Measurements from ENCODE around the gene MTMR12.

MTMR12 gene

GRCh38 chr5:32276173-32276853, 36.4 kb downstream of the MTMR12 start:
- DNase-seq = peak; percentile 86
- H3K79me1 ChIP-seq (ENCODE audit: low read length) = no peaks in the 10 kb centered on the region
- H3K27ac ChIP-seq (ENCODE audit: low read depth, low read length) = peak overlapping the region; percentile 53
- H3K4me1 ChIP-seq (ENCODE audit: control insufficient read depth, low read depth, low read length) = peaks cover 18% of the 10 kb centered on the region
- no peak overlapping the region for H3K4ac ChIP-seq (ENCODE audit: low read depth, low read length)
- no peaks in the 10 kb centered on the region for H3K27me3 ChIP-seq (ENCODE audit: insufficient read depth, low read length, poor library complexity)
- peak overlapping the region; percentile 88 for H2AK5ac ChIP-seq (ENCODE audit: low read length)
- no peak overlapping the region for H3K23ac ChIP-seq (ENCODE audit: low read length)
- H3K4me2 ChIP-seq (ENCODE audit: low read length) = no peak overlapping the region
- no peak overlapping the region for H3K9ac ChIP-seq (ENCODE audit: low read length)
- H2BK120ac ChIP-seq (ENCODE audit: low read depth, low read length) = no peak overlapping the region
- H3K18ac ChIP-seq (ENCODE audit: low read length) = no peak overlapping the region
- H3K4me3 ChIP-seq (ENCODE audit: low read length) = no peak overlapping the region
- H4K5ac ChIP-seq (ENCODE audit: low read length) = no peak overlapping the region
- peak overlapping the region; percentile 74 for H2BK5ac ChIP-seq (ENCODE audit: low read length)
- H4K8ac ChIP-seq (ENCODE audit: low read depth, low read length) = no peak overlapping the region
- H2BK15ac ChIP-seq (replicated peaks; ENCODE audit: low read depth) = no peak overlapping the region
- peaks cover 2% of the 10 kb centered on the region for H3K36me3 ChIP-seq (ENCODE audit: control insufficient read depth, insufficient read depth, low read length)
- no peaks in the 10 kb centered on the region for H3K79me2 ChIP-seq (ENCODE audit: control insufficient read depth, insufficient read depth, low read length)
- H3K56ac ChIP-seq (ENCODE audit: low read length) = peak overlapping the region; percentile 74
- no CpG with 5 or more reads among the region's 4 CpGs for WGBS (ENCODE audit: extremely low coverage, insufficient coverage, low lambda C conversion rate)

- peak overlapping the region; percentile 38 for H2BK5ac ChIP-seq (ENCODE audit: low read length)
These were observed 37.4 kb downstream of the MTMR12 start for GRCh38 chr5:32275396-32275741.

DNA sequence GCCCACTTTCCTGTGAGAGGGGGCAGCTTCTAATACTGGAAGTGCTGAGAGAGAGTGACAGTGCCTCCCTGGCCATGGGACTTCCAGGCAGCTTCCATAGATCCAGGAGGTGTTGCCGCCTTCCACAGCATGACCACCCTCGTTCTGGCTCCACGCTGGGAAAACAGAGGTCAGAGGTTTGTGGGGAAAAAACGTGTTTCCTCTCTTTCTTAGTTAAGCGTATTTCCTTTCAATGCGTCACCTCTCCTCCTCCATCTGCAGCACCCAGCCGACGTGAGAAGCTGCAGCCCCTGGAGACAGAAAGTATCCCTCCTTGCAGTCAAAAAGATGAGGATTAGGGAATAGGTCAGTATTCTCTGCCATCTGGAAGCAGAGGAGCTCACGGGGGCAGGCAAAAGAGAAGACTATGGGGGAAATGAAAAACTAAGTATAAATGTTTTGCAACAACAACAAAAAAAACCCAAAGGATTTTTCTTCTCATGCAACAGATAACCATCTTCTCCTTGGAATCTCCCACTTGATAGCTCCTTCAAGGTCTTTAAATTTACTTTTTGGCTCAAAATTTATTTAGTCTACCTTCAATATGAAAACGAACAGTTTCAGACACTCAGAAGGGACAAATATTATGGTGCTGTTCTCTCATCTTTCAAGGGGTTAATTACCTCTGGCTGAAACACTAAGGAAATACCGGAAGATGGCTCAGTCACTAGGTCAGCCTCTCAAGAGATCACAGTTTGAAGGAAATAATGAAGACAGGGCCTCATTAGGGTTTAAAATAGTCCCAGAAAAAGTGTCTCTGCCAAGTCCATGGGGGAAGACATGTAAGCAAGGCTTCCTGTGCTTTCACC, 38.0 kb downstream of the MTMR12 start:
- Histone ChIP-seq H3K27ac (ENCODE audit: low read depth, low read length) (peak overlapping the region; percentile 54), H2BK15ac (replicated peaks; ENCODE audit: low read depth) (no peak overlapping the region), H3K27me3 (ENCODE audit: insufficient read depth, low read length, poor library complexity) (no peaks in the 10 kb centered on the region), H3K4me1 (ENCODE audit: control insufficient read depth, low read depth, low read length) (peaks cover 18% of the 10 kb centered on the region), H3K18ac (ENCODE audit: low read length) (peak overlapping the region; percentile 25), H3K36me3 (ENCODE audit: control insufficient read depth, insufficient read depth, low read length) (peaks cover 2% of the 10 kb centered on the region), H3K4me3 (ENCODE audit: low read length) (no peak overlapping the region), H3K4ac (ENCODE audit: low read depth, low read length) (peak overlapping the region; percentile 60), H4K8ac (ENCODE audit: low read depth, low read length) (no peak overlapping the region), H3K79me1 (ENCODE audit: low read length) (no peaks in the 10 kb centered on the region), H3K9ac (ENCODE audit: low read length) (peak overlapping the region; percentile 5), H4K5ac (ENCODE audit: low read length) (no peak overlapping the region), H2AK5ac (ENCODE audit: low read length) (no peak overlapping the region), H3K79me2 (ENCODE audit: control insufficient read depth, insufficient read depth, low read length) (no peaks in the 10 kb centered on the region), H3K4me2 (ENCODE audit: low read length) (no peak overlapping the region), H3K23ac (ENCODE audit: low read length) (no peak overlapping the region), H2BK5ac (ENCODE audit: low read length) (peak overlapping the region; percentile 38), H3K56ac (ENCODE audit: low read length) (peak overlapping the region; percentile 25), H2BK120ac (ENCODE audit: low read depth, low read length) (no peak overlapping the region)
- peak; percentile 60 for DNase-seq
- no CpG with 5 or more reads among the region's 11 CpGs for WGBS (ENCODE audit: extremely low coverage, insufficient coverage, low lambda C conversion rate)

More at GRCh38 chr5:32275396-32275741, 37.4 kb downstream of the MTMR12 start:
- peak overlapping the region; percentile 25 for H3K18ac ChIP-seq (ENCODE audit: low read length)
- peak overlapping the region; percentile 5 for H3K9ac ChIP-seq (ENCODE audit: low read length)
- H3K4me1 ChIP-seq (ENCODE audit: control insufficient read depth, low read depth, low read length) = peaks cover 18% of the 10 kb centered on the region
- H4K5ac ChIP-seq (ENCODE audit: low read length) = no peak overlapping the region
- H3K4me2 ChIP-seq (ENCODE audit: low read length) = no peak overlapping the region
- no CpG with 5 or more reads among the region's 3 CpGs for WGBS (ENCODE audit: extremely low coverage, insufficient coverage, low lambda C conversion rate)
- no peaks in the 10 kb centered on the region for H3K27me3 ChIP-seq (ENCODE audit: insufficient read depth, low read length, poor library complexity)
- H2BK120ac ChIP-seq (ENCODE audit: low read depth, low read length) = peak overlapping the region; percentile 2
- peak overlapping the region; percentile 78 for H3K4ac ChIP-seq (ENCODE audit: low read depth, low read length)
- H3K27ac ChIP-seq (ENCODE audit: low read depth, low read length) = peak overlapping the region; percentile 20
- H3K36me3 ChIP-seq (ENCODE audit: control insufficient read depth, insufficient read depth, low read length) = peaks cover 2% of the 10 kb centered on the region
- H3K23ac ChIP-seq (ENCODE audit: low read length) = no peak overlapping the region
- no peaks in the 10 kb centered on the region for H3K79me2 ChIP-seq (ENCODE audit: control insufficient read depth, insufficient read depth, low read length)
- no peak overlapping the region for H2AK5ac ChIP-seq (ENCODE audit: low read length)
- H3K4me3 ChIP-seq (ENCODE audit: low read length) = no peak overlapping the region
- no peaks in the 10 kb centered on the region for H3K79me1 ChIP-seq (ENCODE audit: low read length)
- peak overlapping the region; percentile 67 for H2BK15ac ChIP-seq (replicated peaks; ENCODE audit: low read depth)
- peak; percentile 36 for DNase-seq
- H4K8ac ChIP-seq (ENCODE audit: low read depth, low read length) = no peak overlapping the region
- H3K56ac ChIP-seq (ENCODE audit: low read length) = peak overlapping the region; percentile 11

DNA sequence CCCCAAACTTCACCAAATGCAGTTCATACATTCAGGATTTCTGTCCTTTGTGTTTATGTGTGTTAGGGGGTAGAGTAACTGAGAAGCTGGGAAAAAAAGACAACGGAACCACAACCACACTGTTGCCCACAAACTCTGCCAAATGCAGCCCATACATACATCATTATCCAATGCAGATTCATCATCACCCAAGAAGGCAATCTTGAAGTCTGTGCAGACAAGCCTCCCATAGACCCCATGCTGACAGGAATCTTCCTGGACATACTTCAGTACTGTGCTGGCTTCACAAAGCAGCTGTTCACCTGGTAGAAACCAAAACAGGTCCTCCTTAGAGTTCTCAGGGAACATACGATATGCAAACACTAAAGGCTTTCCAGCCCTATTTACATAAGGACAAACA, 38.9 kb downstream of the MTMR12 start:
- H3K27me3 ChIP-seq (ENCODE audit: insufficient read depth, low read length, poor library complexity) = no peaks in the 10 kb centered on the region
- H3K9ac ChIP-seq (ENCODE audit: low read length) = no peak overlapping the region
- no peak overlapping the region for H2BK120ac ChIP-seq (ENCODE audit: low read depth, low read length)
- H3K27ac ChIP-seq (ENCODE audit: low read depth, low read length) = no peak overlapping the region
- no peak overlapping the region for H3K23ac ChIP-seq (ENCODE audit: low read length)
- no CpG with 5 or more reads among the region's 2 CpGs for WGBS (ENCODE audit: extremely low coverage, insufficient coverage, low lambda C conversion rate)
- peaks cover 18% of the 10 kb centered on the region for H3K4me1 ChIP-seq (ENCODE audit: control insufficient read depth, low read depth, low read length)
- H2AK5ac ChIP-seq (ENCODE audit: low read length) = no peak overlapping the region
- H4K8ac ChIP-seq (ENCODE audit: low read depth, low read length) = no peak overlapping the region
- no peak for DNase-seq
- H2BK15ac ChIP-seq (replicated peaks; ENCODE audit: low read depth) = no peak overlapping the region
- no peak overlapping the region for H2BK5ac ChIP-seq (ENCODE audit: low read length)
- no peak overlapping the region for H3K4me2 ChIP-seq (ENCODE audit: low read length)
- H3K18ac ChIP-seq (ENCODE audit: low read length) = no peak overlapping the region
- H3K4me3 ChIP-seq (ENCODE audit: low read length) = no peak overlapping the region
- H3K79me1 ChIP-seq (ENCODE audit: low read length) = no peaks in the 10 kb centered on the region
- peaks cover 2% of the 10 kb centered on the region for H3K36me3 ChIP-seq (ENCODE audit: control insufficient read depth, insufficient read depth, low read length)
- H4K5ac ChIP-seq (ENCODE audit: low read length) = no peak overlapping the region
- no peak overlapping the region for H3K4ac ChIP-seq (ENCODE audit: low read depth, low read length)
- H3K56ac ChIP-seq (ENCODE audit: low read length) = no peak overlapping the region
- no peaks in the 10 kb centered on the region for H3K79me2 ChIP-seq (ENCODE audit: control insufficient read depth, insufficient read depth, low read length)

DNA sequence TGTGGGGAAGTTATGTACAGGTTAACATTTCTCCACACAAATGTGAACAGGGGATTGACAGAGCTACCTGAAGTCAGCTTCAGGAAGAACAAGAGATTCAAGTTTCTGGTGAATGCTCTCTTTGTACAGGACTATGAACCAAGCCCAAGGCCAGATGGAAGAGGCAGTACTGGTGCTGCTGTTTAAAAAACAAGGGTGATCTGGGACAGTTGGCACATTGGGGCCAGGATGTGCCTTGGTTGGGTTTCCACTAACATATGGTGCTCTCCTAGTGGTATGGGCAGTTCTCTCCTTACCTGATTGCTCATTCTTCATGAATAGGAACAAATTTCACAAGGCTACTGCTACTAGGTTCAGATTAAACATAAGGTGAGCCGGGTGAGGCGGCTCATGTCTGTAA, 40.0 kb downstream of the MTMR12 start:
- no peak overlapping the region for H4K8ac ChIP-seq (ENCODE audit: low read depth, low read length)
- H2BK5ac ChIP-seq (ENCODE audit: low read length) = no peak overlapping the region
- H3K79me1 ChIP-seq (ENCODE audit: low read length) = no peaks in the 10 kb centered on the region
- H3K56ac ChIP-seq (ENCODE audit: low read length) = no peak overlapping the region
- no peak overlapping the region for H3K4me2 ChIP-seq (ENCODE audit: low read length)
- H3K4me1 ChIP-seq (ENCODE audit: control insufficient read depth, low read depth, low read length) = peaks cover 18% of the 10 kb centered on the region
- H2AK5ac ChIP-seq (ENCODE audit: low read length) = no peak overlapping the region
- H3K79me2 ChIP-seq (ENCODE audit: control insufficient read depth, insufficient read depth, low read length) = no peaks in the 10 kb centered on the region
- no peak overlapping the region for H3K23ac ChIP-seq (ENCODE audit: low read length)
- no peak overlapping the region for H3K18ac ChIP-seq (ENCODE audit: low read length)
- H2BK120ac ChIP-seq (ENCODE audit: low read depth, low read length) = no peak overlapping the region
- H3K4ac ChIP-seq (ENCODE audit: low read depth, low read length) = no peak overlapping the region
- no peak for DNase-seq
- no peak overlapping the region for H3K9ac ChIP-seq (ENCODE audit: low read length)
- peaks cover 3% of the 10 kb centered on the region for H3K36me3 ChIP-seq (ENCODE audit: control insufficient read depth, insufficient read depth, low read length)
- no peak overlapping the region for H3K27ac ChIP-seq (ENCODE audit: low read depth, low read length)
- H3K4me3 ChIP-seq (ENCODE audit: low read length) = no peak overlapping the region
- H2BK15ac ChIP-seq (replicated peaks; ENCODE audit: low read depth) = no peak overlapping the region
- H4K5ac ChIP-seq (ENCODE audit: low read length) = no peak overlapping the region
- WGBS (ENCODE audit: extremely low coverage, insufficient coverage, low lambda C conversion rate) = no CpG with 5 or more reads among the region's 2 CpGs
- H3K27me3 ChIP-seq (ENCODE audit: insufficient read depth, low read length, poor library complexity) = no peaks in the 10 kb centered on the region

Measured in mesendoderm (in vitro differentiated cells).